HG03066 (cell line): ENCODE measurements around the gene TPPP.
A peak's percentile ranks its signal among the peaks of the same experiment; 100 is the strongest.
"Not testable (repeated sequence)": the region's sequence is repeated elsewhere in the genome, so short reads cannot be mapped to it uniquely, and the experiment has no call there.

Source experiments
- ATAC-seq: cut with Tn5 transposase; IDR thresholded peaks from one replicate; pipeline ENCODE4 v1.9.1; 2021; ENCODE audit warnings: low read depth; ENCODE audit not compliant: unreplicated experiment

The TPPP gene

DNA sequence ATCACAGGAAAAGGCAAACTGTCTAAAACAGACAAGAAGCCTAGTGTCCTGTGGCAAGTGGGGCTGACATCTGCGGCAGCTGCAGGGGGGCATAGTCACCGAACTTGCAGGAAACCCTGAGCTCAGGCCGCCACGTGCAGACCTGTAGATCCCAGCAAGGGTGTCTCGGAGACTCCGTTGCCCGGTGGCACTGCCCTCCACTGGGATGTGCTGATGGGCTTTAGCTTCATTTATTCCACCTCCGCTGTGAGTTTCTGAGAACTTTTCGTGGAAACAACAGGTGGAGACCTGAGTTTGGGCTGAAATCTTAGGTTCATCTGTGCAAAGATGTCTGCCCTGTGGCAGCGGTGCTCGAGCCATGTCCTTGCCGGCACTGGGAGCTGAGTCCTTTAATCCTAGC lies 59.0 kb downstream of the TPPP start:
- no peak for ATAC-seq

DNA sequence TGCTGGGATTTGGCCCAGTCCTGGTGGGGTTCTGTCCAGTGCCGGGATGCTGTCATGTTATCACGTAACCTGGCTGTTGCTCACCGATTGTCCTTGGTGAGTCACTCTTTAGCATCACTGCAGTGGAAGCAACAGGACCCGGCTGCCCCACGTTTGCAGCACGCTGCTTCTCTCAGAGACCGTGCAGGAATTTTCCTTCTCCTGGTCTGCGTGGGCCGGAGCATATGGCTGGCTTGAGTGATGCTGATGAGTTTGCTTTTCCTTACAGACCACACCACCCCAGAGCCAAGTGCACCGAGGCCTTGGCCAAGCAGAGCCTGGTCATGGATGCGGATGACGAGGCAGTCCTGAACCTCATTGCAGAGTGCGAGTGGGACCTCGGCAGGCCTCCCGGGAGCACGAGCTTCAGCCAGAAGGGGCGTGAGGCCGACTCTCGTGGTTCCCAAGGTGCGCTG lies 59.6 kb downstream of the TPPP start:
- no peak for ATAC-seq

DNA sequence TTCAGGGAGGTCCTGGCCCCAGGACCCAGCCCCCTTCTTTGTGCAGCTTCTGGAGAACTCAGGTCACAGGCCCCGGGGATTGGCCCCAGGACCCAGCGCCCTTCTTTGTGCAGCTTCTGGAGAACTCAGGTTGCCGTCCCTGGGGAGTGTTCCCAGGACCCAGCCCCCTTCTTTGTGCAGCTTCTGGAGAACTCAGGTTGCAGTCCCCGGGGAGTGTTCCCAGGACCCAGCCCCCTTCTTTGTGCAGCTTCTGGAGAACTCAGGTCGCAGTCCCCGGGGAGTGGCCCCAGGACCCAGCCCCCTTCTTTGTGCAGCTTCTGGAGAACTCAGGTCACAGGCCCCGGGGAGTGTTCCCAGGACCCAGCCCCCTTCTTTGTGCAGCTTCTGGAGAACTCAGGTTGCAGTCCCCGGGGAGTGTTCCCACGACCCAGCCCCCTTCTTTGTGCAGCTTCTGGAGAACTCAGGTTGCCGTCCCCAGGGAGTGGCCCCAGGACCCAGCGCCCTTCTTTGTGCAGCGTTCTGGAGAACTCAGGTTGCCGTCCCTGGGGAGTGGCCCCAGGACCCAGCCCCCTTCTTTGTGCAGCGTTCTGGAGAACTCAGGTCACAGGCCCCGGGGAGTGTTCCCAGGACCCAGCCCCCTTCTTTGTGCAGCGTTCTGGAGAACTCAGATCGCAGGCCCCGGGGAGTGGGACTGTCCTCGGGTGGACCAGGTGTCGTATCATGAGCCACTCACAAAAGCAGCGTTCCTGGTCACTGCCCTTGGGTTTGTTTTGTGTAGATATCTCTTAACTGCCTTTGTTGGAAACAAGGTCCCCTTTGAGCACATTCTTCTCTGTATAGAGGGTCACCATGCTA lies 64.6 kb downstream of the TPPP start:
- not testable (repeated sequence) for ATAC-seq

- no peak for ATAC-seq
Measured at GRCh38 chr5:627840-628239, 65.3 kb downstream of the TPPP start.

DNA sequence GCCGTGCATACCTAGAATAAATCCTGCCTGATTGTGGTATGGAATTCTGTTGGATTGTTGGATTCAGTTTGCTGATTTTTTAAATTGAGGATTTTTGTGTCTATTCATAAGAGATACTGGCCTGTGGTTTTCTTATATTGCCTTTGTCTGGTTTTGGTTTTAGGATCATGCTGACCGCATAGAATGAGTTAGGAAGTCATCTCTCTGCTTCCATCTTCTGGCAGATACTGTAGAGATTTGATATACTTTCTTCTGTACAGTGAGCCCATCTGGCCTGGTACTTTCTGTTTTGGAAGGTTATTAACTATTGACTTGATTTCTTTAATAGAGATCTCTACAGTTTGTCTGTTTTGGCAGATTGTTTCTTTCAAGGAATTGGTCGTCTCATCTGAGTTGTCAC lies 66.3 kb downstream of the TPPP start:
- no peak for ATAC-seq

DNA sequence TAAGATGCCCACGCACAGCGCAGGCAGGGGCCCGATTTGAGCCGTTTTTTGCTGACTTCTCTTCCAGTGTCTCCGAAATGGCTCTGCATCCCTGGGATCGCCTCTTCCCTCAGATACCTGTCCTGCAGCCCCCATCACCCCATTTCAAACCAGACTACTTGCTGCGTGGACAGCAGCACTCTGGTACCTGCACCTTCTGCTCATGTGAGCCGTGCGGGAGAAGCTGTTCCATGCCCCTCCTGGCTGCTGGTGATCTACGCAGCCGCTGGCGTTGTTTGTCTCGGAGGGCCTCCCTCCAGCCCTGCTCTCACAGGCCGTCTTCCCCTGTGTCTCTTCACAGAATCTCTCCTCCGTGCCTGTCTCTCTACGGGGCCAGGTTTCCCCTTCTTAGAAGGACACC lies 67.6 kb downstream of the TPPP start:
- ATAC-seq: no peak

GRCh38 chr5:624951-625230 lies 68.3 kb downstream of the TPPP start:
- ATAC-seq: no peak

- ATAC-seq: no peak
Measured at GRCh38 chr5:624118-624950, 68.8 kb downstream of the TPPP start.

DNA sequence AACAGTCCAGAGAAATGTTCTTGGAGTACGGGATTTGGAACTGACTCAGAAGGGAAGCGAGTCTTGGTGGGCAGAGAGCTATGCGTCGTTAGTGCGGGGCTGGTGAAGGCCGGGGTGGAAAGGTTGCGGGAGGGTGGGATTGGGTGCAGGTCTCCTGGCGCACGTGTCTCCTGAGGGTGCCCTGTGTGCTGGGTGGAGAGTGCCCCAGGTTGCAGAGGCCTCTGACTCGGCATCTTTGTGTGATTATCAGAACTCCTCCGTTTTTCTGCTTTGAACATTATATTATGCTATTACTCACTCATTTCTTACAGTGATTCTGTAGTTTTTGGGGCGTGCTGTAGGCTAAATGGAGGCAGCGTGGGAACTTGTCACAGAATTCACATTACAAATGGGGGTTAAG lies 69.6 kb downstream of the TPPP start:
- no peak for ATAC-seq

- no peak for ATAC-seq
Measured at GRCh38 chr5:622946-623522, 70.1 kb downstream of the TPPP start.

DNA sequence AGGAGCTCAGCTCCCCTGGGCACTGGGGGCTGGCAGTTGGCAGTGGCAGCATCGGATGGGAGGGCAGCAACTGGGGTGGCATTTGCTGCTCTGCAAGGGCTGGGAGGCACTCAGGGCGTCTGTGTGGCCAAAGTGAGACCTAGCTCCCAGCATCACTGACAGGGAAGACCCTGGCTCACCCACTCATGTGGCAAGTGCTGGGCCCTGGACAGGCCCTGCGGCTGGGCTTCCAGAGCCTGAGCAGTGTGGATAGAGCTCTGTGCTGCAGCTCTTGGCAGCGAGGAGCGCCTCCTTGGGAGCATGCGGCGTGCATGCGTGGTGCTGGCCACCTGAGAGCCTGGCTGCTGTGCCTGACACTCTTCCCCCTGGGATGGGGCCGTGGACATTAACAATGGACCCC lies 70.8 kb downstream of the TPPP start:
- no peak for ATAC-seq

- no peak for ATAC-seq
Measured at GRCh38 chr5:621341-621761, 71.8 kb downstream of the TPPP start.

DNA sequence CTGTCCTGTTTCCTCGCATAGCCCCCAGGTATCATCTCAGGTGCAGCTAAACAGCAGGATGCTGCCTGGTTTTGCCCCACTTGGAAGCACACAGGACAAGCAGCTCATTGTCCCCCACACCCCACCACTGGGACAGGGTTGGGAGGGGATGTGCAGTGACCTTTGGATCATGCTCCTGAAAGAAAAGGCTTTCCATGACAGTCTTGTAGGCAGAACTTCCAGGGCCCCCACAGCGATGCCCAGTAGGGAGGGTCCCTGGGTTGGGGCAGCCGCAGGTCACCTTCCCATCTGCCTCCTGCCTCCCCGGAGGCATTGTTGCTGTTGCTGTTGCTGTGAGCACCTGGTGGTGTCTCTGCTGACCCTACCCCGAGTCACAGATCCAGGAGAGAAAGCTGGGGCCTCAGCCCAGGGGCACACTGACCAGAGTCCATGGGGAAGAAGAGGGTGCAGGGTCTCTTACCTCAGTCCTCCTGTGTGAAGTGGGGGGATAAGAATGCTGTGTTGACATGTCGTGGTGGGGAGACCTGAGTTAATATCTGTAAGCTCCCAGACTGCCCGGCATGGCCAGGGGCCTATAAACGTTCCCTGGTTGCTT lies 72.5 kb downstream of the TPPP start:
- ATAC-seq: no peak

DNA sequence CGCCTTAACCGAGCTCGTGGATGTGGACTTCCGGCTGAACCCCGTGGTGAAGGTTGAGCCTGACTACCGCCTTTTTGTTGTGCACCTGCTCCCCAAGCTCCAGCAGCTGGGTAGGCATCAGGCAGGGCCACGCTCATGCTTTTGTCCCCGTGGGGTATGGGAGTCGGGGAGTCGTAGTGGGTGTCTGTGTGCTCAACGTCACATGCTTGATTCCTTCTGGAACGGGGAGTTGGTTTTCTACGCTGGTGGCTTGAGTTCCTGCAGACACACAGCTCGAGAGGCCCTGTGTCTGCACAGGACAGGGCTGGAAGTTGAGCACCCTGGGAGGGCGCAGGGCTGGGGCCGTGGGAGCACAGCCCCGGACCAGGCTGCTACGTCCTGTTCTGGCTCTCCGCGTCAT lies 73.0 kb downstream of the TPPP start:
- ATAC-seq: no peak

- no peak for ATAC-seq
Measured at GRCh38 chr5:619444-619843, 73.7 kb downstream of the TPPP start.

DNA sequence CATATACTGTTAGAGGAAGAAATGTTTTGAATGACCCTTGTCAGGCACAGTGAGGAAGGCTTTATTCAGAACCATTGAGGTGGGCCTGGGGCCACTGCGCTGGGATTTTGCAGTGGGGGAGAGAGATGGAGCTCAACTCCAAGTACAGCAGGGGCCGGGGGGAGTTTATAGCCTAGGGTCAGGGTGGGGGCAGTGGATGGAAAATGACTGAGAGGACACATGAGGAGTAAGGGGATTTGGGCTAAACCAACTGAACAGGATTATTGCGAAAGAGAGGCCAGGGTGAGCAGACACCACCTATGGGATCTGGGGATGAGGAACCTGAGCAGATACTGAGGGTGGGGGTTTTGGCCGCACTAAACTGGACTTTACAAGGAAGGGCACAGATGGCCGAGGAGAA lies 74.7 kb downstream of the TPPP start:
- no peak for ATAC-seq

DNA sequence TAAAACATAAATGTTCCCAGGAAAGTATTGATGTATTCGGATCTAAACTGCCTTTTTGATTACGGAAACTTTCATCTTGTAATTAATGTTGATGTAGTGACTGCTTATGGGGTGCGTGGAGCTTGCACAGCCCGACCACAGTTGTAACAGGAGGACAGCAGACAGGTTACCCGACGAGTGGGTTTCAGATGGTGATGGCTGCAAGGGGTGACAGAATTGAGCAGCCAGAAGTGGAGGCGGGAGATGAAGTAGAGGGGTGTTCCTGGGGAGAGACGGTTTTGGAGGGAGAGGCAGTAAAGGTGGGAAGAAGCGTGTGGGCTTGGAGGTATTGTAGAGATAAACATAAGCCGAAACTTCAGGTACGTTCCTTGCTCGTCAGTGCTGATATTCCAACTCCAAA lies 75.3 kb downstream of the TPPP start:
- ATAC-seq: no peak

DNA sequence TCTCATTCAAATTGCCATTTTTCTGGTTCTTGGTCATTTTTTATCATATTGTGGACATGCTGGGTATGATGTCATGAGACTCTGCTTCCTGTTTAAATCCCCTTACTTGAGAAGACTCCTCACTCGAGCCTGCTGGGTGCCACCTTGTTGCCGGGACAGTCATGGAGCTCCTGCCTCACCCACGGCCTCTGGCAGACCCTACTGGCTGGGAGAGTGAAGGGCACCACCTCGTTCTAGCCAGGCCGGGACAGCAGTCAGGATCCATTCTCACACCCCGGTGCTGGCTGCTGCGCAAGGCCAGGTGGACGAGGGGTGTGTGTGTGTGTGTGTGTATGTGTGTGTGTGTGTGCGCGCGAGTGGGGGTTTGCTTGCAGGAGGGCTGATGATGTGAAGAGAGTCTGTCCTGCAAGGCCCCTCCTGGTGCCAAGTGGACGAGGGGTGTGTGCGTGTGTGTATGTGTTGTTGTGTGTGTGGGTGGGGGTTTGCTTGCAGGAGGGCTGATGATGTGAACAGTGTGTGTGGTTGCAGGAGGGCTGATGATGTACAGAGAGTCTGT lies 76.6 kb downstream of the TPPP start:
- ATAC-seq: no peak

GRCh38 chr5:612498-613424 lies 80.4 kb downstream of the TPPP start:
- ATAC-seq: peak; percentile 30
